NT2/D1 (cell line): ENCODE measurements around the gene RPL28.

Experiments
- SUZ12 ChIP-seq: IDR thresholded peaks from 2 replicates; pipeline ENCODE4 v1.6.1; 2011; ENCODE audit not compliant: insufficient read length, insufficient read depth; ENCODE audit errors: extremely low read depth
- YY1 ChIP-seq: IDR thresholded peaks from 2 replicates; pipeline ENCODE4 v1.6.1; 2011; ENCODE audit not compliant: insufficient read length, insufficient read depth
- ZNF274 ChIP-seq: IDR thresholded peaks from 2 replicates; pipeline ENCODE4 v1.6.1; 2011; ENCODE audit warnings: mild to moderate bottlenecking, low read depth, low read length

- TF ChIP-seq YY1, result no peak
- TF ChIP-seq ZNF274, result no peak
- no peak for TF ChIP-seq SUZ12
Measured at GRCh38 chr19:55391191-55391670, 5.5 kb downstream of the RPL28 start.
